ENCODE measurements around the gene RPL31.

RPL31 gene

DNA sequence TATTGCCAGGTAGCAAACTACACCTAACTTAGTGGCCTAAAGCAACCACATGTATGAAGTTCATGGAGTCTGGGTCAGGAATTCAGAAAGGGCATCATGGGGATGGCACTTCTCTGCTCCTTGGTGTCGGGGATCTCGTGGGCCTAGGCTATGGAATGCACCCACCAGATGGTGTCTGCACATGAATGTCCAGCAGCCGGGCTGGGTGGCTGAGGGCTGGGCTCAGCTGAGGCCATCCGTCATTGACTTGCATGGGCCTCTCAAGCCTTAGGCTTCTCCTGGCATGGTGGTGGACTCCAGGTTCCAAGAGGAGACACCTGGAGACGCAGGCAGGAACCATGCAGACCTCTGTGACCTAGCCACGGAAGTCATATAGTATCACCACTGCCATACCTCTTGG, 26.0 kb upstream of the RPL31 start:
- no peak for DNase-seq

DNA sequence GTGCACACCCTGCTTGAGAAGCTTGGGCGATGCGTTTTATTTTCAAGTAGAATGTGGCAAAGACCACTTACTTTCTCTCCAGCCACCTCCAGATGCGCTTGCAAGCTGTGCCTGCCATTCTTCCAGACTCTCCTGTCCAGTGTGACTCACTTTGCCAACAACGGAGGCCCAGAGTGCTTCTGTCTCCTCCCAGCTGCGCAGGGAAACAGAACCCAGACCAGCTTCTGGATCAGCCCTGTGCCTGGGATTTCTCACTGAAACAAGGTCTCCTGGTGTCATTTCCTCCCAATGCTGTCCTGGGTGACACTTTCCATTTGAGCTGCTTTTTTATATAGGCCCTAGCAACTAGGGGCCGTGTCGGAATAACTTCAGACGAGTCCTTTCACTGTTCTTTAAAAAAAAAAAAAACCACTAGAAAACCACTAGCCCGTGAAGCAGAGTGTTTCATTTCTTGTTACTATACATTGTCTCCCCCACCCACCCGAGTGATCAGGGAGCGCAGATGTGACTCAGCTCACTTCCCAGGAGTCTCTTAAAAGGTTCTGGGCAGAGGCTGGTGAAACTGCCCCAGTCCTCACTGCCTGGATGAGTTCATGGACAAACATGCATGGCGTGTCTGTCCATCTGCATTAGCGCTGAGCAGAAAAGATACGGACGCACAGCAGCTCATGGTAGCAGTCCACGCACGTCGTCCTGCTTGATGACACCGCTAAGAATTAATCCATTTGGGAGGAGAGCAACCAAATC, 25.3 kb upstream of the RPL31 start:
- no peak for DNase-seq

DNA sequence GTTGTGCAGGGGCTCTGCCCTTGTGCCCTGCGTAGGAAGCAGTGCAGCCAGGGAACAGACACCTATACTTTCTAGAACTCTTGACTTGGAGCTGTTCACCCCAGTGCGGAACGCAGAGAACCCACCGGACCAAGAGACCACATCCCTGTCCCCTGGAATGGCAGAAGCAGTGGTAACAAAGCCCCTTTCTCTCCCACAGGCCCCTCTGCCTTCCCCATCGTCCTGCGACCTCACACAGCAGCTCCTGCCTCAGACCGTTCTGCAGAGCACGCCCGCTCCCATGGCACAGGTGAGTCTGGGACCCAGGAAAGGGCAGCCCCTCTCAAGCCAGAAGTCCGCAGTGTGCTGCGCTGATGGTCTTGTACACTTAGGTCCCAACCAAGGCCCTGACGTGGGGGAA, 24.6 kb upstream of the RPL31 start:
- DNase-seq = no peak

GRCh38 chr2:100978582-100979191, 23.4 kb upstream of the RPL31 start:
- no peak for DNase-seq

DNA sequence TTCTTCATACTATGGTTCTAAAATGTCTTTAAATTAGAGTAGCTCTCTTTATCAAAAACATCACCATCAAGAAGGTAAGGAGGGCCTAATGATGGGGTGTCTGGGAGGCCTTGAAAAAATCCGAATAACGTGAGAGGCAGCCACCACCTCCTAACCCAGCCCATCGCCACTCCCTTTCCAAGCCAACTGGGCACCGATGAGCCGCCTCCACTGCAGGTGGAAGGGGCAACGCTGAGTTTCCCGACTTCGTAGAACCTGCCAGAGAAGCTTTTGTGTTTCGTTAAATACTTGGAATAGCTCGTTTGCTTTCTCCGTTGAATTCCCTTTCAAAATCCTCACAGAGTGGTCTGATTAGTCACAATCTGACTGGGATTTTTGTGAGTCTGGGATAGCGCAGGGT, 22.0 kb upstream of the RPL31 start:
- no peak for DNase-seq

DNA sequence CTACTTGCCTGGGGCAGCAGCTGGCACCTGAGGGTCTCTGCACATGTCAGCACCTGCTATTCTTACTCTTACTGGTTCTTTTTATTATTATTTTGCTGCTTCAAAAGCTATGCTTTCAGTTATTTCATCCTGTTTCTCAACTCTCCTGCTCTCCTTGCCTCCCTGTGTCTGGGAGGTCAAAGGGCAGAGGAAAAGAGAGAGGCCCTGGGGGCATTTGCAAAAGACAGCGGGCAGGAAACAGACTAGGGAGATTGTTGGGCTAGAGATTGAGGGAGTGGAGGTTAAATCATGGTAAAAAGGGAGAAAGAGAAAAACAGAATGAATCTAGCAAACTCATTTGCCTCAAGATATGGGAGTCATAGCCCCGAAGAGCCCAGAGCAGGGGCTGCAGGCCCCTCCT, 21.1 kb upstream of the RPL31 start:
- DNase-seq = no peak

DNA sequence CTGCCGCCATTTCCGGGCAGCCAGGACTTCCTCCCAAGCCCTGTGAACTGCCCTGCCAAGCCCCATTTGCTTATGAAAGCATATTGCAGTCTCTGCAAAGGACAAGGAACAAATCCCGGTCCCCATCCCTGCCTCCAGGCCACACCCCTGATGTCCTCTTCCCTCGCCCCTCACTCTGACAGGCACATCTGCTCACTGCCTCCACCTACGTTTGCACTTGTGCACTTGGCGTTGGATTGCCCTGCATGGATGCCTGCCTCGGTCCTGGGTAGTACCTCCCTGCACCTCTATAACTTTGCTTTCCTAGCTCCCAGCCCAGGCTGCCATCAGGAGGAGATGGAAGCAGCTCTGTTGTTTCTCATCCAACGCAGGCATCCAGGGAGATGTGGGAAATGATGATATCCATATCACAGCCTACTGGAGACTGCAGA, 19.6 kb upstream of the RPL31 start:
- DNase-seq = no peak

DNA sequence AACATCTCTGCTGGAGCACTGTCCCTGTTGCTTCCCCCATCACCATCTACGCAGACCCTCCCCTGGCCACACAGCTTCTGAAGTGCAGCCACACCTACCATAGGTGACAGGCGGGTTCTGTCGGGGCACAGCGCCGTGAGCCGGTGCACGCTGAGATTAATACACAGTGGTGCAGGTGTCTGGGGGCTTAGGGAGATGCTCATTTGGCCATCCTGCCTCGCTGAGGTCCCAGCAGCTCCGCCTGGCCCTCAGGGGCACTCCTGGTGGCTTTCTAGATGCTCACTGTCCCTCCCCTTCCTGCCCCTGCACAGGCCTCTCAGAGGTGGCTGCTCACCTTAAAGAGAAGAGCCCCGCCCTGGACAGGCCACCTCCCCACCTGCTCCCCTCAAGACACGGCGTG, 18.9 kb upstream of the RPL31 start:
- no peak for DNase-seq

GRCh38 chr2:100983684-100984310, 18.3 kb upstream of the RPL31 start:
- no peak for DNase-seq

- DNase-seq = no peak
Measured at GRCh38 chr2:100984892-100985307, 17.2 kb upstream of the RPL31 start.

- DNase-seq = no peak
Measured at GRCh38 chr2:100986157-100986556, 15.9 kb upstream of the RPL31 start.

DNA sequence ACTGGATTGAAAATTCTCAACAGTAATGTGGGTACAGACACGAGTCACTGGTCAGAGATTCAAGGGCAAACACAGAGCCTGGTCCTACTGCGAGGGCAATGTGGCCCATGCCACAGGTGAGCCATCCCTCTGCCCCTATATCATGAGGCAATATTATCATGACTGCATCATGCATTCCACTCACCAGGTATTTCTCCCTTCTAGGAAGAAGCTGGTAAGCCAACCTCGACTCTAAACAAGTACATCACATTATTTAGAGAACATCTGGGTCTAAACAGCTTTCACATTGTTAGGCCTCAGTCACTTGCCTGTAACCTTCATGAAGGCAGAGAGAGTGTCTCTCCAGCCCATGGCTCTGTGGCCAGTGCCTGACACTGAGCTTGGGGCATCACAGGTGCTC, 14.6 kb upstream of the RPL31 start:
- no peak for DNase-seq

GRCh38 chr2:100987974-100988373, 14.1 kb upstream of the RPL31 start:
- DNase-seq = no peak

GRCh38 chr2:100988630-100989417, 13.3 kb upstream of the RPL31 start:
- no peak for DNase-seq

DNA sequence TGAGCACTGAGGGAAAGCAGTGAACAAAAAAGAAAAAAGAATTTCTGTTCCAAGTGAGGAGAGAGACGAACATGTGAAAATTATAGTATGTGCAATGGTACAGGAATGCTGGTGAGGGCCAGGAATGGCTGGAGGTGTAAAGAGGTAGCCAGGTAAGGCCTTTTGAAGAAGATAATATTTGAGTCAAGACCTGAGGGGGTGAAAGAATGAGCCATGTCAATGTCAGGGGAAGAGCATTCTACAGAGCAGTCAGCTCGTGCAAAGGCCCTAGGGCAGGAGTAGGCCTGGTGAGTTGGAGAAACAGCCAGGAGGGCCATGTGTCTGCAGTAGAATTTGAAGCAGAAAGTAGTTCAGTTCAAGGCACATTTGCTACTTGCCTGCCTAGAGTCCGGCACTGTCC, 12.4 kb upstream of the RPL31 start:
- DNase-seq = no peak

DNA sequence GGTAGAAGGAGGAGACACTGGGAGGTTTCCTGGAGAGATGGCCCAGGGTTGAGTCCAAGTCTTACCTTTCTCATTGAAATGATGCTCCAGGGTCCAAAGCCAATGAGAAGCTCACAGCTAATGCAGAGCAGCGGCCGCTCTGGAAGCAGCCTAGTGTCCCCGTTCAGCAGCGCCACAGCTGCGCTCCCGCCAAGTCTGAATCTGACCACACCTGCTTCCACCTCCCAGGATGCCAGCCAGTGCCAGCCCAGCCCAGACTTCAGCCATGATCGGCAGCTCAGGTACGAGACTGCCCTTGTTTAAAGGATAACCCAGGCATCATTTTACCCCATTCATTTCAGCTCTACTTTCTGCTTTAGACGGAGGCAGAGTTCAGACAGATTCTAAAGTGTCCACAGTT, 11.9 kb upstream of the RPL31 start:
- DNase-seq = no peak

- no peak for DNase-seq
Measured at GRCh38 chr2:100990650-100991403, 11.3 kb upstream of the RPL31 start.

GRCh38 chr2:100991404-100991773, 10.7 kb upstream of the RPL31 start:
- no peak for DNase-seq

GRCh38 chr2:100992262-100992661, 9.8 kb upstream of the RPL31 start:
- DNase-seq = no peak

DNA sequence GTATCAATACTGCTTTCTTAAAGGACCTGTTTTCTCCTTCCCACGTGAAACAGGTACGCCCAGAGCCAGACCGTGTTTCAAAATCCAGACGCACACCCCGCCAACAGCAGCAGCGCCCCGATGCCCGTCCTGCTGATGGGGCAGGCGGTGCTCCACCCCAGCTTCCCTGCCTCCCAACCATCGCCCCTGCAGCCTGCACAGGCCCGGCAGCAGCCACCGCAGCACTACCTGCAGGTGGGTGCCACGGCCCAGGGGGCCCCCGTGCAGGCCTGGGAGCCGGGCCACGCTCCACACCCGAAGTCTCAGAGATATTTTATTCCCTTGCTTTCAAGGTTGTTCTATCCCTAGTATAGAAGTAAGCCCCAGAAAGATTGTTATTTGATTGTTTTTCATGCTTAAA, 8.8 kb upstream of the RPL31 start:
- DNase-seq = no peak

GRCh38 chr2:100995309-100996075, 6.6 kb upstream of the RPL31 start:
- no peak for DNase-seq

All from GOT3 (cell line).